Panc1 (cell line): ENCODE results near the gene BCAS3. TPM values are rescaled to one million over a fixed set of nuclear protein-coding genes. Genes with fewer than 3 reads are reported as not detected.

Experiments
- ATAC-seq: fragments of 200-7000 bp; cut with Tn5 transposase; 2 replicates; pipeline ENCODE4 v1.9.1; 2020; ENCODE audit warnings: mild to moderate bottlenecking, moderate library complexity
- BruUV-seq: library from RNA; stranded (reverse); fragments of 400-500 nt; replicated peaks from 2 replicates; lab custom pipeline; 2021; lab: Mats Ljungman, UMichigan
- CTCF ChIA-PET: fragments of 300-600 bp; sonication (Branson Sonifier 250); formaldehyde crosslinking; loops from one replicate; lab custom pipeline; 2022; ENCODE audit warnings: antibody characterized with exemption; lab: Charles Lee
- POLR2A ChIA-PET: fragments of 300-600 bp; sonication (Branson Sonifier 250); formaldehyde crosslinking; loops from one replicate; lab custom pipeline; 2022; ENCODE audit warnings: antibody characterized with exemption; lab: Charles Lee
- DNase-seq: peaks from one replicate; pipeline ENCODE4 v3.0.0-alpha.2; 2010; ENCODE audit warnings: low read depth, low spot score
- H3K27ac ChIP-seq: 2 replicates; pipeline ENCODE4 v1.5.1; 2011; ENCODE audit warnings: mild to moderate bottlenecking, low read length, inconsistent platforms
- H3K27me3 ChIP-seq: fragments of 200-500 bp; sonication (Bioruptor generic); 2 replicates; pipeline ENCODE4 v1.6.0; 2014; ENCODE audit warnings: low read length, inconsistent platforms; ENCODE audit not compliant: control insufficient read depth, insufficient read depth
- H3K36me3 ChIP-seq: fragments of 200-500 bp; sonication (Bioruptor generic); 2 replicates; pipeline ENCODE4 v1.5.1; 2014; ENCODE audit warnings: inconsistent platforms, mild to moderate bottlenecking, low read length, moderate library complexity; ENCODE audit not compliant: control insufficient read depth, insufficient read depth
- H3K4me1 ChIP-seq: 2 replicates; pipeline ENCODE4 v1.5.1; 2011; ENCODE audit warnings: inconsistent platforms, mild to moderate bottlenecking, low read length, moderate library complexity; ENCODE audit not compliant: control insufficient read depth, insufficient read depth
- H3K4me3 ChIP-seq, 2 experiments: 2 replicates each; pipeline ENCODE4 v1.5.1; 2011 to 2012; ENCODE audit warnings: low read depth in 2 of 2, low read length in 2 of 2, mild to moderate bottlenecking in 2 of 2, inconsistent platforms in 1 of 2, moderate library complexity in 1 of 2
- H3K9me3 ChIP-seq: fragments of 200-500 bp; sonication (Bioruptor generic); 2 replicates; pipeline ENCODE4 v1.5.1; 2014; ENCODE audit warnings: low read depth, mild to moderate bottlenecking, inconsistent platforms, low read length, moderate library complexity; ENCODE audit not compliant: control insufficient read depth, insufficient read depth
- POLR2AphosphoS5 ChIP-seq: IDR thresholded peaks from 2 replicates; pipeline ENCODE4 v1.6.1; 2012; ENCODE audit warnings: mild to moderate bottlenecking, low read depth, low read length, moderate library complexity
- SIN3A ChIP-seq: IDR thresholded peaks from 2 replicates; pipeline ENCODE4 v1.6.1; 2012; ENCODE audit warnings: low read depth, mild to moderate bottlenecking, low read length, moderate library complexity, borderline replicate concordance; ENCODE audit not compliant: insufficient read depth
- TCF7L2 ChIP-seq: IDR thresholded peaks from 2 replicates; pipeline ENCODE4 v1.6.1; 2011; ENCODE audit warnings: mild to moderate bottlenecking, low read depth, low read length, inconsistent platforms
- in situ Hi-C: cut with HindIII; loops from 2 replicates; pipeline ENCODE4 v1.10.0; 2016; ENCODE audit warnings: low sequenced_read_pairs, low pct_unique_long_range_greater_than_20kb
- intact Hi-C: fragments of 100-400 bp; cut with micrococcal nuclease; formaldehyde crosslinking; loops from one replicate; pipeline ENCODE4 v1.10.0; 2022; ENCODE audit not compliant: unreplicated experiment
- total RNA-seq: library from RNA; stranded (reverse); gene quantifications from one replicate; pipeline ENCODE4 v1.2.1, GENCODE V29; 2021; ENCODE audit not compliant: unreplicated experiment
- TF ChIP-seq, protein P1 (sequence below): fragments of 450-650 bp; IDR thresholded peaks from 2 replicates; pipeline ENCODE4 v1.5.1; 2017; ENCODE audit warnings: mild to moderate bottlenecking
- TF ChIP-seq, protein P2 (sequence below), 2 experiments: IDR thresholded peaks; 2 replicates each; pipeline ENCODE4 v1.6.1; 2011 to 2012; ENCODE audit warnings: low read depth in 2 of 2, control low read depth in 1 of 2, low read length in 1 of 2, mild to moderate bottlenecking in 1 of 2, moderate library complexity in 1 of 2; ENCODE audit not compliant: insufficient read depth in 1 of 2

Gene BCAS3
- total RNA-seq, 1 experiment from 2014 or later, result 9.3 TPM

DNA sequence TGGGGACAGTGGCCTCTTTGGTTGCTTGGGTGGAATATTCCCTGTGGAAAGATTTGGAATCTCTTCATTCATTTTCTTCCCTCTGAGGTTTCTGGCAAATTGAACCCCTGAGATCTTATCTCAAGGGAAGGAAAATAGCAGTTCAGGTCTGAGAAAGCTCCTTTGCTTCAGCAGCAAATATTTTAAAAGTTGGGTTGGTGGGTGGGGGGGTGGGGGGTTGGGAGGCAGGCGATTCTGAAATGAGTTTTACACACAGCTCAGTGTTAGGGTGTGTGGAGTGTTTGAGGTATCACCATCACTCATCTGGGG is 728.8 kb downstream of the BCAS3 start:
- Histone ChIP-seq H3K27ac (peak overlapping the region; percentile 39; the same call in 1 of the 2 replicates), H3K9me3 (no peaks in the 10 kb centered on the region), H3K4me3 (no peak overlapping the region), H3K27me3 (no peaks in the 10 kb centered on the region), H3K4me1 (peaks cover 18% of the 10 kb centered on the region), H3K36me3 (no peaks in the 10 kb centered on the region)
- ATAC-seq (no peak), DNase-seq (no peak)
- TF ChIP-seq SIN3A (no peak), TCF7L2 (no peak), POLR2AphosphoS5 (no peak)
- TF ChIP-seq, protein P1, sequence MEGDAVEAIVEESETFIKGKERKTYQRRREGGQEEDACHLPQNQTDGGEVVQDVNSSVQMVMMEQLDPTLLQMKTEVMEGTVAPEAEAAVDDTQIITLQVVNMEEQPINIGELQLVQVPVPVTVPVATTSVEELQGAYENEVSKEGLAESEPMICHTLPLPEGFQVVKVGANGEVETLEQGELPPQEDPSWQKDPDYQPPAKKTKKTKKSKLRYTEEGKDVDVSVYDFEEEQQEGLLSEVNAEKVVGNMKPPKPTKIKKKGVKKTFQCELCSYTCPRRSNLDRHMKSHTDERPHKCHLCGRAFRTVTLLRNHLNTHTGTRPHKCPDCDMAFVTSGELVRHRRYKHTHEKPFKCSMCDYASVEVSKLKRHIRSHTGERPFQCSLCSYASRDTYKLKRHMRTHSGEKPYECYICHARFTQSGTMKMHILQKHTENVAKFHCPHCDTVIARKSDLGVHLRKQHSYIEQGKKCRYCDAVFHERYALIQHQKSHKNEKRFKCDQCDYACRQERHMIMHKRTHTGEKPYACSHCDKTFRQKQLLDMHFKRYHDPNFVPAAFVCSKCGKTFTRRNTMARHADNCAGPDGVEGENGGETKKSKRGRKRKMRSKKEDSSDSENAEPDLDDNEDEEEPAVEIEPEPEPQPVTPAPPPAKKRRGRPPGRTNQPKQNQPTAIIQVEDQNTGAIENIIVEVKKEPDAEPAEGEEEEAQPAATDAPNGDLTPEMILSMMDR, result no peak
- TF ChIP-seq, protein P2, sequence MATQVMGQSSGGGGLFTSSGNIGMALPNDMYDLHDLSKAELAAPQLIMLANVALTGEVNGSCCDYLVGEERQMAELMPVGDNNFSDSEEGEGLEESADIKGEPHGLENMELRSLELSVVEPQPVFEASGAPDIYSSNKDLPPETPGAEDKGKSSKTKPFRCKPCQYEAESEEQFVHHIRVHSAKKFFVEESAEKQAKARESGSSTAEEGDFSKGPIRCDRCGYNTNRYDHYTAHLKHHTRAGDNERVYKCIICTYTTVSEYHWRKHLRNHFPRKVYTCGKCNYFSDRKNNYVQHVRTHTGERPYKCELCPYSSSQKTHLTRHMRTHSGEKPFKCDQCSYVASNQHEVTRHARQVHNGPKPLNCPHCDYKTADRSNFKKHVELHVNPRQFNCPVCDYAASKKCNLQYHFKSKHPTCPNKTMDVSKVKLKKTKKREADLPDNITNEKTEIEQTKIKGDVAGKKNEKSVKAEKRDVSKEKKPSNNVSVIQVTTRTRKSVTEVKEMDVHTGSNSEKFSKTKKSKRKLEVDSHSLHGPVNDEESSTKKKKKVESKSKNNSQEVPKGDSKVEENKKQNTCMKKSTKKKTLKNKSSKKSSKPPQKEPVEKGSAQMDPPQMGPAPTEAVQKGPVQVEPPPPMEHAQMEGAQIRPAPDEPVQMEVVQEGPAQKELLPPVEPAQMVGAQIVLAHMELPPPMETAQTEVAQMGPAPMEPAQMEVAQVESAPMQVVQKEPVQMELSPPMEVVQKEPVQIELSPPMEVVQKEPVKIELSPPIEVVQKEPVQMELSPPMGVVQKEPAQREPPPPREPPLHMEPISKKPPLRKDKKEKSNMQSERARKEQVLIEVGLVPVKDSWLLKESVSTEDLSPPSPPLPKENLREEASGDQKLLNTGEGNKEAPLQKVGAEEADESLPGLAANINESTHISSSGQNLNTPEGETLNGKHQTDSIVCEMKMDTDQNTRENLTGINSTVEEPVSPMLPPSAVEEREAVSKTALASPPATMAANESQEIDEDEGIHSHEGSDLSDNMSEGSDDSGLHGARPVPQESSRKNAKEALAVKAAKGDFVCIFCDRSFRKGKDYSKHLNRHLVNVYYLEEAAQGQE (IDR thresholded peaks at IDR 0.05; ENCODE audit: insufficient read depth in 1 of 2, low read depth in 2 of 2, low read length in 1 of 2), result no peak
- CTCF ChIA-PET, result interaction anchor here (0.6 to 1.5 kb wide), 3 partner anchors 12 to 435 kb away, joined by 3 to 6 read pairs (median 4); no protein-coding TSS in a partner anchor
- in situ Hi-C loops (no loop called here), intact Hi-C loops (loop anchor here (5.0 kb wide), 1 partner anchor 434 kb away; no protein-coding TSS in a partner anchor)
- POLR2A ChIA-PET, result interaction anchor here (0.6 kb wide), 1 partner anchor 321 kb away, joined by 4 read pairs; no protein-coding TSS in a partner anchor
- no TSS peak for BruUV-seq

DNA sequence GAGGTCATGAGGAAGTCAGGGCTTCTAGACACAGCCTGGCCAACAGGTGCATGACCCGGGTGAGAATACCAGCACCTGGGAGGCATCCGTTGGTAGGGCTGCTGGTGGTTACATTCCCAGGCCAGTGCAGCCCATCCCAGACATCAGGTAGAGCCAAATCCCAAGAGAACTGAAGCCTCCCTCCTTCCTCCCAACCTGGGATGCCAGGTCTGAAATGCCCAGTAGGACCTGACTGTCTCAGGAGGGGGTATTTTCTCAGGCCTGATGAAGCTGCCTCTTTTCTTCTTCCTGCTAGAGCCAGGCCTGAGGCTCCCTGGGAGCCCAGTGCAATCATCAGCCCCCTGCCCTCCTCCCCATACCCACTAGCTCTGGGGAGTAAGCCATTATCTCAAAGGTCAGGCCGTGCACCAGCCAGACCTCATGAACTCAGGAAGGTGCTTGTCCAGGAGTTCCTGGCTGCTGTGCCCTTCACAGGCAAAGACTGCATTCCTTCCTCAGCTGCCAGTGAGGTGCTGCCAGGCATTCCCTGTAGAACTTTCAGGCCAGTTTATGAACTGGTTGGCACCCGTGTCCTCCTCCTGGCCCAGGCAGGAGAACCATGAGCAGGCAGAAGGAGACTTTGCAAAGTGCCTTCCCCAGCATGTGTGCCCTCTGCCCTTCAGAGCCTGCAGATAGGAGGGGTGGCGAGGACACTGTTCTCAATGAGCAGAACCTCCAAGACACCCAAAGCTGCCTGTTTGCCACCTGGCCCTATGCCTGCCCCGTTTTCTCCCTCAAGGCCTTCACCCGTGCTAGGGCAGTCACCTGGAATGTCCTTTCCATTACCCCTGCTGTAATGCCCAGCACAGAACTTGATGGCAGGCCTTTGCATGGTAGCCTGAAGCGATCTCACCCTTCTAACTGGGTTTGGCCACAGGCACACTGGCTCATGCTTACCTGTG is 729.6 kb downstream of the BCAS3 start:
- no TSS peak for BruUV-seq
- no peak for ATAC-seq
- Histone ChIP-seq H3K4me3 (no peak overlapping the region), H3K4me1 (peaks cover 18% of the 10 kb centered on the region), H3K9me3 (no peaks in the 10 kb centered on the region), H3K27me3 (no peaks in the 10 kb centered on the region), H3K36me3 (no peaks in the 10 kb centered on the region), H3K27ac (no peak overlapping the region)
- in situ Hi-C loops, result no loop called here
- CTCF ChIA-PET, result interaction anchor here (1.5 kb wide), 1 partner anchor 436 kb away, joined by 3 read pairs; no protein-coding TSS in a partner anchor
- no peak for DNase-seq
- TF ChIP-seq, protein P1, result no peak
- TF ChIP-seq, protein P2 (IDR thresholded peaks at IDR 0.05; ENCODE audit: insufficient read depth in 1 of 2, low read depth in 2 of 2, low read length in 1 of 2), result no peak
- no peak for TF ChIP-seq TCF7L2
- TF ChIP-seq POLR2AphosphoS5, result no peak
- no peak for TF ChIP-seq SIN3A
- POLR2A ChIA-PET, result no interaction called here
- intact Hi-C loops, result loop anchor here (5.0 kb wide), 1 partner anchor 435 kb away; no protein-coding TSS in a partner anchor
